Natural killer cell (primary cell): ENCODE measurements around the gene PRSS56. TPM values are rescaled to one million over a fixed set of nuclear protein-coding genes. Genes with fewer than 3 reads are reported as not detected.

Experiments used
- ATAC-seq, 3 donors: fragments of 150-1000 bp in 2 of 3; fragments of 200-7000 bp in 1 of 3; cut with Tn5 transposase; 1 replicate in 1 of 3; 2 replicates in 2 of 3; pipeline ENCODE4 v1.10.0; 2021; ENCODE audit warnings: mild to moderate bottlenecking in 2 of 3, moderate library complexity in 2 of 3
- DNase-seq, 2 donors: peaks; one replicate each; pipeline versions ENCODE4 v3.0.0 to v3.0.0-alpha.2; 2013 to 2021; ENCODE audit warnings: mixed read lengths in 1 of 2
- H3K27ac ChIP-seq: one replicate; pipeline ENCODE4 v1.5.1; 2013; ENCODE audit warnings: mild to moderate bottlenecking, low read length
- H3K27me3 ChIP-seq: one replicate; pipeline ENCODE4 v1.6.1; 2013; ENCODE audit warnings: low read length; ENCODE audit not compliant: control insufficient read depth, insufficient read depth
- H3K36me3 ChIP-seq: one replicate; pipeline ENCODE4 v1.6.1; 2013; ENCODE audit warnings: low read length; ENCODE audit not compliant: control insufficient read depth, insufficient read depth
- H3K4me1 ChIP-seq: one replicate; pipeline ENCODE4 v1.6.1; 2013; ENCODE audit warnings: low read length; ENCODE audit not compliant: control insufficient read depth, insufficient read depth
- H3K4me3 ChIP-seq: one replicate; pipeline ENCODE4 v1.5.1; 2013; ENCODE audit warnings: low read length
- H3K9me3 ChIP-seq: one replicate; pipeline ENCODE4 v1.6.1; 2013; ENCODE audit warnings: low read length; ENCODE audit not compliant: control insufficient read depth, insufficient read depth
- H3K27ac Mint-ChIP-seq, 2 donors: one replicate each; pipeline ENCODE4 v1.8.0; 2022; ENCODE audit warnings: mild to moderate bottlenecking in 2 of 2, mixed read lengths in 2 of 2, moderate library complexity in 1 of 2
- H3K27me3 Mint-ChIP-seq, 2 donors: one replicate each; pipeline ENCODE4 v1.8.0; 2022; ENCODE audit warnings: low read depth in 2 of 2, mixed read lengths in 2 of 2
- H3K36me3 Mint-ChIP-seq: one replicate; pipeline ENCODE4 v1.8.0; 2022; ENCODE audit warnings: mixed read lengths
- H3K4me1 Mint-ChIP-seq, 2 donors: one replicate each; pipeline ENCODE4 v1.8.0; 2022; ENCODE audit warnings: mixed read lengths in 2 of 2
- H3K4me3 Mint-ChIP-seq: one replicate; pipeline ENCODE4 v1.8.0; 2022; ENCODE audit warnings: mild to moderate bottlenecking, moderate library complexity, mixed read lengths
- H3K9me3 Mint-ChIP-seq, 2 donors: one replicate each; pipeline ENCODE4 v1.8.0; 2022; ENCODE audit warnings: mixed read lengths in 2 of 2
- WGBS: methylation state at CpG from one replicate; pipeline ENCODE4 v1.1.7; 2013; ENCODE audit warnings: missing lambda C conversion rate; ENCODE audit not compliant: insufficient coverage; 5-methylcytosine and 5-hydroxymethylcytosine counted together
- intact Hi-C: fragments of 100-400 bp; cut with micrococcal nuclease; formaldehyde crosslinking; loops from one replicate; pipeline ENCODE4 v1.14.2; 2022
- total RNA-seq, 4 donors: library from RNA; stranded (reverse); fragments of 120-200 nt in 1 of 4; gene quantifications; one replicate each; pipeline versions ENCODE4 v1.2.3 to v1.2.4, GENCODE V29; 2013 to 2022
- TF ChIP-seq, protein P1 (sequence below): fragments of 200-600 bp; IDR thresholded peaks from one replicate; pipeline ENCODE4 v1.8.0; 2022; ENCODE audit warnings: antibody characterized with exemption

The PRSS56 gene
- total RNA-seq, 3 donors from 2014 or later (not counting 1 experiment from before 2014, with no cell fraction given) = not detected

DNA sequence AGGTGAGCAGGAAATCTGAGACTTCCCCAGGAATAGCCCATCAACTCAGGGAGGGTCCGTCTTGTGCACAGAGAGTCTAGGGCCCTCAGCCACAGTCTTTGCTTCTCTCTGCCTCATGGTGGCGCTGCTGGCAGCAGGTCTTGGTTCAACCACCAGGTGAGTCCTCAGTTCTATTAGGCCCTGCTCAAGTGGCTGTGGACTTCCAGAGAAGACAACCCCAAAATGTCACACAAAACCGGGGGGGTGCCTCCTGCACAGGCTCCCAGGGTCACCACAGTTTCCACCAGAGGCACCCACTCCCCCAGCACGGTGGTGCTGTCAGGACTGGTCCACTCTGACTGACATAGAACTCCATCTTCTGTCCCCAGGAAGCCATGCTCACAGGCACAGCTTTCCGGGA lies 16.9 kb downstream of the PRSS56 start:
- H3K4me3 ChIP-seq = no peak overlapping the region
- no peak for ATAC-seq
- H3K4me1 Mint-ChIP-seq = peaks cover 0 to 4% of the 10 kb centered on the region in 2 donors
- no peaks in the 10 kb centered on the region for H3K36me3 Mint-ChIP-seq
- H3K27me3 ChIP-seq = peaks cover 3% of the 10 kb centered on the region
- no peak overlapping the region for H3K27ac ChIP-seq
- H3K4me1 ChIP-seq = peaks cover 13% of the 10 kb centered on the region
- H3K27ac Mint-ChIP-seq = no peak overlapping the region
- H3K9me3 ChIP-seq = peaks cover 4% of the 10 kb centered on the region
- no peak overlapping the region for H3K4me3 Mint-ChIP-seq
- H3K9me3 Mint-ChIP-seq = no peaks in the 10 kb centered on the region
- no peak for DNase-seq
- H3K27me3 Mint-ChIP-seq = peaks cover 0 to 18% of the 10 kb centered on the region in 2 donors
- TF ChIP-seq, protein P1, sequence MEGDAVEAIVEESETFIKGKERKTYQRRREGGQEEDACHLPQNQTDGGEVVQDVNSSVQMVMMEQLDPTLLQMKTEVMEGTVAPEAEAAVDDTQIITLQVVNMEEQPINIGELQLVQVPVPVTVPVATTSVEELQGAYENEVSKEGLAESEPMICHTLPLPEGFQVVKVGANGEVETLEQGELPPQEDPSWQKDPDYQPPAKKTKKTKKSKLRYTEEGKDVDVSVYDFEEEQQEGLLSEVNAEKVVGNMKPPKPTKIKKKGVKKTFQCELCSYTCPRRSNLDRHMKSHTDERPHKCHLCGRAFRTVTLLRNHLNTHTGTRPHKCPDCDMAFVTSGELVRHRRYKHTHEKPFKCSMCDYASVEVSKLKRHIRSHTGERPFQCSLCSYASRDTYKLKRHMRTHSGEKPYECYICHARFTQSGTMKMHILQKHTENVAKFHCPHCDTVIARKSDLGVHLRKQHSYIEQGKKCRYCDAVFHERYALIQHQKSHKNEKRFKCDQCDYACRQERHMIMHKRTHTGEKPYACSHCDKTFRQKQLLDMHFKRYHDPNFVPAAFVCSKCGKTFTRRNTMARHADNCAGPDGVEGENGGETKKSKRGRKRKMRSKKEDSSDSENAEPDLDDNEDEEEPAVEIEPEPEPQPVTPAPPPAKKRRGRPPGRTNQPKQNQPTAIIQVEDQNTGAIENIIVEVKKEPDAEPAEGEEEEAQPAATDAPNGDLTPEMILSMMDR = no peak
- WGBS = 77% methylated on average over 5 of the region's 5 CpGs
- intact Hi-C loops = no loop called here
- H3K36me3 ChIP-seq = no peaks in the 10 kb centered on the region

DNA sequence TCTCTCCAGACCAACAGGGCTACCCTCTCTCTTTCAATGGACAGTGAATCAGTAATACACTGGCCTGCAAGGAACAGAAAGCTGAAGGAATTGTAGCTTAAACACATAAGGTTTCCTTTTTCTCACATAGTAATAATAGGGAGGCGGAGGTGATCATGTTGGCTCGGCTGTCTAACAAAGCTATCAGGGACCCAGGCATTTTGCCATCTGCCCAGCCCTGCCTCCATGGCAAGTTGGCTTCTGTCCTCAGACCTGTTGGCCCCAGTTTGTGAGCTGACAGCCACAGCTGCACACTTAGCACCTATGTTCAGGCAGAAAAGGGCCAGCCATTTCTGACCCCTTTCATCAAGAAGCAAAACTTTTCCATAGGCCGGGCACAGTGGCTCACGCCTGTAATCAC lies 17.3 kb downstream of the PRSS56 start:
- Mint-ChIP-seq H3K27ac (no peak overlapping the region), H3K27me3 (peaks cover 0 to 18% of the 10 kb centered on the region in 2 donors), H3K4me3 (no peak overlapping the region), H3K9me3 (no peaks in the 10 kb centered on the region), H3K36me3 (no peaks in the 10 kb centered on the region), H3K4me1 (peaks cover 0 to 4% of the 10 kb centered on the region in 2 donors)
- no peak overlapping the region for H3K4me3 ChIP-seq
- peaks cover 13% of the 10 kb centered on the region for H3K4me1 ChIP-seq
- H3K27me3 ChIP-seq = peaks cover 3% of the 10 kb centered on the region
- H3K27ac ChIP-seq = no peak overlapping the region
- peaks cover 4% of the 10 kb centered on the region for H3K9me3 ChIP-seq
- 95% methylated on average over 4 of the region's 4 CpGs for WGBS
- DNase-seq (no peak), ATAC-seq (no peak)
- TF ChIP-seq, protein P1 = no peak
- H3K36me3 ChIP-seq = no peaks in the 10 kb centered on the region
- intact Hi-C loops = no loop called here

DNA sequence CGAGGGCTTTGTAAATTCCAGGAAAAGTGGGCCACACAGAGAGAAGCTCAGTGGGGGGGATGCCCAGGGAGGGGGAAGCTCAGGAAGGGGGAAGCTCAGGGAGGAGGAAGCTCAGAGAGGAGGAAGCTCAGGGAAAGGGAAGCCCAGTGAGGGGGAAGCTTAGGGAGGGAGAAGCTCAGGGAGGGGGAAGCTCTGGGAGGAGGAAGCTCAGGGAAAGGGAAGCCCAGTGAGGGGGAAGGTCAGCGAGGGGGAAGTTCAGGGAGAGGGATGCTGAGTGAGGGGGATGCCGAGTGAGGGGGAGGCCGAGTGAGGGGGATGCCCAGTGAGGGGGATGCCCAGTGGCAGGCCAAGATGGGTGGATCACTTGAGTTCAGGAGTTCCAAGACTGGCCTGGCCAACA lies 18.5 kb downstream of the PRSS56 start:
- H3K4me3 Mint-ChIP-seq = no peak overlapping the region
- Histone ChIP-seq H3K27me3 (peaks cover 3% of the 10 kb centered on the region), H3K4me1 (peaks cover 13% of the 10 kb centered on the region), H3K9me3 (peaks cover 4% of the 10 kb centered on the region), H3K4me3 (no peak overlapping the region), H3K36me3 (no peaks in the 10 kb centered on the region), H3K27ac (no peak overlapping the region)
- no peak overlapping the region for H3K27ac Mint-ChIP-seq
- DNase-seq (no peak), ATAC-seq (no peak)
- H3K4me1 Mint-ChIP-seq = peaks cover 0 to 4% of the 10 kb centered on the region in 2 donors
- no peaks in the 10 kb centered on the region for H3K9me3 Mint-ChIP-seq
- no peaks in the 10 kb centered on the region for H3K36me3 Mint-ChIP-seq
- TF ChIP-seq, protein P1 = no peak
- H3K27me3 Mint-ChIP-seq = peaks cover 0 to 18% of the 10 kb centered on the region in 2 donors
- intact Hi-C loops = no loop called here
- WGBS = 5% methylated on average over 4 of the region's 4 CpGs
